GM21528 (cell line): ENCODE measurements around the gene CPVL.

Source experiments
- ATAC-seq: cut with Tn5 transposase; IDR thresholded peaks from one replicate; pipeline ENCODE4 v1.9.1; 2021; ENCODE audit warnings: mild to moderate bottlenecking, moderate library complexity; ENCODE audit not compliant: unreplicated experiment, low FRiP score

CPVL gene

GRCh38 chr7:28986028-28986764 is 160.1 kb downstream of the CPVL start:
- no peak for ATAC-seq

GRCh38 chr7:28984631-28985030 is 161.7 kb downstream of the CPVL start:
- ATAC-seq, result no peak

DNA sequence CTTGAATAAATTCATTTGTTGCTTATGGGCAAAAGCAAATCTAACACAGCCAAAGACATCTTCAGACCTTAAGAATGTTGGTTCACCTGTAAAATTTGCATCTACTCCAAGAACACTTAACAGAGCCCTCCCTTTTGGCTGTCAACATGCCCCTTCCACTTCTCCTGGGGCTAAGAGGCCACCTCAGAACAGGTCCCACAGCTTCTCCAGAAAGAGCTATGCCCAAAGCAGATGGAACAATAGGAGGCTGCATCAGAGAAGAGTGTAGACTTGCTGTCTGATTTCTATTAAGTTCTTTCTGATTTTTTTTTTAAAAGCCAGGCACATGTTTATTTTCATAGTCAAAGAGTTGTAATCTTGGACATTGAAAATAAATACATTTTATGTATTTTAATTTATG is 162.1 kb downstream of the CPVL start:
- ATAC-seq, result no peak

GRCh38 chr7:28983396-28984190 is 162.7 kb downstream of the CPVL start:
- ATAC-seq, result no peak

DNA sequence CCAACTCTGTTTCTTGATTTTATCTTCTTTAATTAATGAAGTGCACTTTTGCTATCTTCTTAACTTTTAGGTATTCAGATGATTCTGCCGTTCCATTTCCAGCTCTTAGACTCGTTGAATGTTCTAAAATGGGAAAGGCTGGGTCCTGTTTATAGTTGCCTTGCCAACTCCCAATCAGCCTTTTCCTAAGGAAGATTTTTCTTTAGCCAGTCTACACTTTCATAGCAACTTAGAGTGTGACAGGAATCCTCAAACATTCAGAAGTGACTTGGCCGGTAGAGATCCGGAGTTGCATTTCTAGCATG is 165.2 kb downstream of the CPVL start:
- no peak for ATAC-seq

DNA sequence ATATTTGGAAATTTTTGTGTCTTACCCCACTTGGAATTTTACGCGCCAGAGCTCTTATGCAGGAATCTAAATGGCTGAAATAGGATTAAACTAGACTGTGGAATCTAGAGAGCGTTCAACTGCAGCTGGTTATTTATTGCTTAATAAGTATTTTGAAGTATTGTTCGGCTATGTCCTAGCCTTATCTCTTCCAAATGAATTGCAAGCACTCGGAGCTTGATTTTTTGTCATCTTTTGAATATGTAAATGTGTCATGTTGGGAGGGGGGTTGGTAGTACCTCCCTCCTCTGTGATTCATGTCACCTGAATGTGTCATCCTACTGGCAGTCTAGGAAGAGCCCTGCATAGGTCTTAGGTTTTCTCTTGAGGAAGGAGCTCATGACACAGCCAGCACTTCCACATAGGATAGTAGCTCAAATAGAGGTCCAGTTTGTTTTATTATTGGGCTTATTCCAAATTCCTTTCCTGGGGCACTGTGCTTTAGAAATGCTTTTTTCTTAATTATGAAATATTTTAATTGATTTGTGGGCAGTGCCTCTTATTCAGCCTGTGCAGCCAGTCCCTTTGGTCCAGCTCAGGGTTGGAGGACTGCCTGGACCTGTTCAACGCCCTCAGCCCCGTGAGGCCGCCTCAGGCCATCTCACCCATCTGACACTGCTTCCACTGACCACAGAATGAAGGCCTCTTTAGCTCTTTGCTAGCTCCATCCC is 165.7 kb downstream of the CPVL start:
- no peak for ATAC-seq

GRCh38 chr7:28979776-28980175 is 166.6 kb downstream of the CPVL start:
- ATAC-seq, result no peak

- no peak for ATAC-seq
These were observed 168.5 kb downstream of the CPVL start for GRCh38 chr7:28977881-28978280.

- ATAC-seq, result no peak
These were observed 170.3 kb downstream of the CPVL start for GRCh38 chr7:28976022-28976421.

DNA sequence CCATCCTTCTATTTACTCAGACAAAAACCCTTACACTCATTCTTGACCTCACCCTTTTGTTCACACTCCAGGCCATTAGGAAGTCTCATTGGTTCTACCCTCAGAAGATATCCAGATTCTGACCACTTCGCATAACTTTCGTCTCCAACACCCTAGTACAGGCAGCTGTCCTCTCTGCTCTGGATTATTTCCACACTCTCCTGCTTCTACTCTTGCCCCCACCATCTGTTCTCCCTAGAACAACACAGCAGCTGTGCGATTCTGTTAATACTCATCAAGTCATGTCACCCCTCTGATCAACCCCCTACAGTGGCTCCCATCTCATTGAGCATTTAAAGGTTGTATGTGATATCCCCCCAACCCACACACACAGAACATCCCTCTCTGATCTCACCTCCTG is 172.7 kb downstream of the CPVL start:
- ATAC-seq, result no peak

DNA sequence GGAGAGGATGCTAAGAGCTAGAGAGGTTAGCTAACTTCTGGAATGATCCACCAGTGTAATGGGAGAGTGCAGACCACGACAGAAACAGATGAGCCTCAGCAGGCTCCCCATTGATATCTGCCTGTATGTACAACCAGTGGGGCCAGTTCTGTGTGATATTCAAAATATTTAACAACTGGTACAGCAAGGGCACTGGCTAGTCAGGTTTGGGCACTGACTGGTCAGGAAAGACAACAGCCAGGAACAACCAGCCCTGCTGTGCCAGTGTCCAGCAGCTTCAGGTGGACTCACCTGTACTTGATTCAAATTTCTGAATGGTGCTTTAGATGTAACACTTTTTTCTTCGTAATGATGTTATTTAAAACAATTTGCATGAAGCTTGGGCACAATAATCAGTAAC is 182.3 kb downstream of the CPVL start:
- ATAC-seq, result no peak

GRCh38 chr7:28961972-28962371 is 184.4 kb downstream of the CPVL start:
- ATAC-seq, result no peak

DNA sequence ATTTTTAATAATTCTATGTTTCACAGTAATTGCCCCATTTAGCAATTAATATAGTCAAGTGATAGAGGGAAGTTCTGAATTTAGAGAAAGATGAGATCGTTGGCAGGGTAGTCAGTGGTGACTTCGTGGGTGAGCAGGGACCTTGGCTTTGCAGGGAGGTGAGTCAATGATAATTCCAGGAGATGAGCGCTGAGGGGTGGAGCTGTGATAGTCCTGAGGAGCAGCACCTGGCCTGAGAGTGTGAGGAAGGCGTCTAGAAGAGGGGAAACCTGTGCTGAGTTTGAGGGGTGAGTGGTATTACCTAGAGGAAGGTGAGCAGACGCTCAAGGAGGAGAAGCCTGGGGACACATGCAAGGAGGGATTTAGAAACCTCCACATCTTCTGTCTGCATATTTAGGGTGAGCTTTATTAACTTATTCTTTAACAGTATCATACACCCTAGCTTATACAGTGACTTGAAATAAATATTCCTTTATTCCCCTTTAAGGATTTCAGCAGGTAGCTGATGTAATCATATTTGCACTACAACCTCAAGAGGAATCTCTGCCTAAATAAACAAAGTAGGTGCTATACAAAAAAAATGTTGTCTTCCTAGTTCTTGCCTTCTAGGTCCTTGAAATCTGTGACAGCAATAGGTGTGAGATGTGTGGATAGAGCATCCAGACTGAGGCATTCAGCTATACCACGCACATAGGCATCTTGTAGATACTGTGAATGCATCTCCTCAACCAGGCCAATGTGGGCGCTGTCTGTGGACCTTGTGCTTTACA is 186.1 kb downstream of the CPVL start:
- ATAC-seq, result no peak

GRCh38 chr7:28958980-28959347 is 187.4 kb downstream of the CPVL start:
- no peak for ATAC-seq

GRCh38 chr7:28958235-28958979 is 187.9 kb downstream of the CPVL start, which contains the start of gene TRIL:
TSS of gene TRIL (minus strand) at chr7:28958330. CDS start at chr7:28958046, 284 bp downstream.
- ATAC-seq, result no peak

GRCh38 chr7:28957751-28958234 is 188.5 kb downstream of the CPVL start:
- no peak for ATAC-seq

GRCh38 chr7:28957064-28957750 is 189.1 kb downstream of the CPVL start:
- no peak for ATAC-seq

DNA sequence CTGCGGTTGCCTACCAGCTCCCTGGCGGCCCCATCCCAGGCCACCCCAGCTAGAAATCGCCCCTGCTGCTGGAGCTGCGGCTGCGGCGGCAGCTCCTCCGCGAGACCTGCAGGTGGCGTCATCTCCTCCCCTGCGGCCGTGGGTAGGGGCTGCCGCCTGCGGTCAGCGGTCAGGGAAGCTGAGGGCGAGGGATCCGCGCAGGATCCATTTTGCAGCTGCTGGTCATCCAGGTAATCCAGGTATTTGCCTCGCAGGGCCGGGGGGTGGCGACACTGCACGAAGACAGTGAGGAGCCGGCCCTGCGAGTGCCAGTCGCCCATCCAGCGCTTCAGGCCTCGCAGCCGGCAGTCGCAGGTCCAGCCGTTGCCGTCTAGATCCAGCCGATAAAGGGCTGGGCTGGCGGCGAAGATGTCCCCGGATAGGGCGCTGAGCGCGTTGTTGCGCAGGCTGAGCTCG is 189.7 kb downstream of the CPVL start:
- ATAC-seq, result no peak
